ENCODE measurements around the gene BAK1.
"Not testable (repeated sequence)": the region's sequence is repeated elsewhere in the genome, so short reads cannot be mapped to it uniquely, and the experiment has no call there.

Gene BAK1

DNA sequence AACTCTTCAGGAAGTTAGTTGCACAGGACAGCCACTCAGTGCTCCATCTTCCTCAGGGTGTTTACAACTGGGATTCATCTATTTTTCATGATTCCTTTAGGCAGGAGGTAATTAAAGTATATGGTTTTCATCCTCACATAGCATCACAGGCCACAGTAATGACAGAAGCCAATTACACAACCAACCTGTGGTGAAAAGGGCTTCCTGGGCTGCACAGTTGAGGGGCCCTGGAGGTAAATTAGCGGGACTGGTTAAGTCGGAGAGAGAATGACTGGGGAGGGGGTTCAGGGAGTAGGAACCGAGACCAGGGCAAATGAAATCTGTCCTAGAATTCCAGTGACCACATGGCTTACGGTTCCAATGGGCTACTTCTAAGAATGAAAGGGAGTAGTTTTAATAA, 37.0 kb downstream of the BAK1 start:
- Histone ChIP-seq H3K36me3 (ENCODE audit: low read depth) (no peaks in the 10 kb centered on the region), H3K4me1 (ENCODE audit: insufficient read depth, poor library complexity, severe bottlenecking) (peaks cover 5% of the 10 kb centered on the region), H3K27ac (ENCODE audit: poor library complexity, severe bottlenecking) (no peak overlapping the region), H3K27me3 (ENCODE audit: insufficient read depth, poor library complexity, severe bottlenecking) (no peaks in the 10 kb centered on the region), H3K9me3 (ENCODE audit: severe bottlenecking) (no peaks in the 10 kb centered on the region), H3K4me3 (ENCODE audit: severe bottlenecking) (no peak overlapping the region)
- TF ChIP-seq, protein P1, sequence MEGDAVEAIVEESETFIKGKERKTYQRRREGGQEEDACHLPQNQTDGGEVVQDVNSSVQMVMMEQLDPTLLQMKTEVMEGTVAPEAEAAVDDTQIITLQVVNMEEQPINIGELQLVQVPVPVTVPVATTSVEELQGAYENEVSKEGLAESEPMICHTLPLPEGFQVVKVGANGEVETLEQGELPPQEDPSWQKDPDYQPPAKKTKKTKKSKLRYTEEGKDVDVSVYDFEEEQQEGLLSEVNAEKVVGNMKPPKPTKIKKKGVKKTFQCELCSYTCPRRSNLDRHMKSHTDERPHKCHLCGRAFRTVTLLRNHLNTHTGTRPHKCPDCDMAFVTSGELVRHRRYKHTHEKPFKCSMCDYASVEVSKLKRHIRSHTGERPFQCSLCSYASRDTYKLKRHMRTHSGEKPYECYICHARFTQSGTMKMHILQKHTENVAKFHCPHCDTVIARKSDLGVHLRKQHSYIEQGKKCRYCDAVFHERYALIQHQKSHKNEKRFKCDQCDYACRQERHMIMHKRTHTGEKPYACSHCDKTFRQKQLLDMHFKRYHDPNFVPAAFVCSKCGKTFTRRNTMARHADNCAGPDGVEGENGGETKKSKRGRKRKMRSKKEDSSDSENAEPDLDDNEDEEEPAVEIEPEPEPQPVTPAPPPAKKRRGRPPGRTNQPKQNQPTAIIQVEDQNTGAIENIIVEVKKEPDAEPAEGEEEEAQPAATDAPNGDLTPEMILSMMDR (IDR thresholded peaks at IDR 0.05; ENCODE audit: poor library complexity, severe bottlenecking) = no peak
- DNase-seq (ENCODE audit: low spot score) = no peak
- no peak for ATAC-seq (ENCODE audit: low read depth)

DNA sequence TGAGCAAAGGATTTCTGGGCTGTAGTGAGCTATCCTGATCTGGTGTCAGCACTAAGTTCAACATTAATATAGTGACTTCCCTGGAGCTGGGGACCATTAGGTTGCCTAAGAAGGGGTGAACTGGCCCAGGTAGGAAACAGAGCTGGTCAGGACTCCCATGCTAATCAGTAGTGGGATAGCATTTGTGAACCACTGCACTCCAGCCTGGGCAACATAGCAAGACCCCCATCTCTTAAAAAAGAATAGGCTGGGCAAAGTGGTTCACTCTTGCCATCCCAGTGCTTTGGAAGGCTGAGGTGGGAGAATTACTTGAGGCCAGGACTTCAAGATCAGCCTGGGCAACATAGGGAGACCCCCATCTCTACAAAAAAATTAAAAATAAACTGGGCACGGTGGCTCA, 39.3 kb downstream of the BAK1 start:
- H3K27ac ChIP-seq (ENCODE audit: poor library complexity, severe bottlenecking) = no peak overlapping the region
- no peak overlapping the region for H3K4me3 ChIP-seq (ENCODE audit: severe bottlenecking)
- H3K9me3 ChIP-seq (ENCODE audit: severe bottlenecking) = no peaks in the 10 kb centered on the region
- H3K4me1 ChIP-seq (ENCODE audit: insufficient read depth, poor library complexity, severe bottlenecking) = peaks cover 5% of the 10 kb centered on the region
- DNase-seq (ENCODE audit: low spot score) (no peak), ATAC-seq (ENCODE audit: low read depth) (no peak)
- H3K27me3 ChIP-seq (ENCODE audit: insufficient read depth, poor library complexity, severe bottlenecking) = no peaks in the 10 kb centered on the region
- TF ChIP-seq, protein P1 (IDR thresholded peaks at IDR 0.05; ENCODE audit: poor library complexity, severe bottlenecking) = no peak
- H3K36me3 ChIP-seq (ENCODE audit: low read depth) = no peaks in the 10 kb centered on the region

DNA sequence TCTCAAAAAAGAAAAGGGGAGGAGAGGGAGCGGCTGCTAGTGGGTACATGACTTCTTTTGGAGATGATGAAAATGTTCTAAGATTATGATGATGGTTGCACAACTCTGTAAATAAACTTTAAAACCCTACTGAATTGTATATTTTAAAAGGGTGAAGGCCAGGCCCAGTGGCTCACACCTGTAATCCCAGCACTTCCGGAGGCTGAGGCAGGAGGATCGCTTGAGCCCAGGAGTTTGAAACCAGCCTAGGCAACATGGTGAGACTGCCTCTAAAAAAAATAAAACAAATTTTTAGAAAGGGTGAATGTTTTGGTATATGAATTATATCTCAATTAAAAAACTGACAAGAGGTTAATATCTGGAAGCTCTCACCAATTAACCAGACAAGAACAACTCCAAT, 45.4 kb downstream of the BAK1 start:
- Histone ChIP-seq H3K27me3 (ENCODE audit: insufficient read depth, poor library complexity, severe bottlenecking) (no peaks in the 10 kb centered on the region), H3K27ac (ENCODE audit: poor library complexity, severe bottlenecking) (no peak overlapping the region), H3K9me3 (ENCODE audit: severe bottlenecking) (no peaks in the 10 kb centered on the region), H3K4me1 (ENCODE audit: insufficient read depth, poor library complexity, severe bottlenecking) (no peaks in the 10 kb centered on the region), H3K36me3 (ENCODE audit: low read depth) (no peaks in the 10 kb centered on the region), H3K4me3 (ENCODE audit: severe bottlenecking) (no peak overlapping the region)
- TF ChIP-seq, protein P1 (IDR thresholded peaks at IDR 0.05; ENCODE audit: poor library complexity, severe bottlenecking) = no peak
- DNase-seq (ENCODE audit: low spot score) (no peak), ATAC-seq (ENCODE audit: low read depth) (no peak)

DNA sequence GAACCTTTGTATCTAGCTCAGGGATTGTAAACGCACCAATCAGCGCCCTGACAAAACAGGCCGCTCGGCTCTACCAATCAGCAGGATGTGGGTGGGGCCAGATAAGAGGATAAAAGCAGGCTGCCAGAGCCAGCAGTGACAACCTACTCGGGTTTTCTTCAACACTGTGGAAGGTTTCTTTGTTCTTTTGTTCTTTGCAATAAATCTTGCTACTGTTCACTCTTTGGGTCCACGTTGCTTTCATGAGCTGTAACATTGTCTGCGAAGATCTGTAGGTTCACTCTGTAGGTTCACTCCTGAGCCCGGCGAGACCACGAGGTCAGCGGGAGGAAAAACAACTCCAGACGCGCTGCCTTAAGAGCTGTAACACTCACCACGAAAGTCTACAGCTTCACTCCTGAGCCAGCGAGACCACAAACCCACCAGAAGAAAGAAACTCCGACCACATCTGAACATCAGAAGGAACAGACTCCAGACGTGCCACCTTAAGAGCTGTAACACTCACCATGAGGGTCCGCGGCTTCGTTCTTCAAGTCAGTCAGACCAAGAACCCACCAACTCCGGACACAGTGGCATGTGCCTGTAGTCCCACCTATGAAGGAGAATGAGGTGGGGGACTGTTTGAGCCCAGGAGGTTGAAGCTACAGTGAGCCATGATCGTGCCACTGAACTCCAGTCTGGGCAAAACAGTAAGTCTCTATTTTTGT, 46.8 kb downstream of the BAK1 start:
- DNase-seq (ENCODE audit: low spot score); H3K36me3 ChIP-seq (ENCODE audit: low read depth); H3K4me3 ChIP-seq (ENCODE audit: severe bottlenecking); H3K27ac ChIP-seq (ENCODE audit: poor library complexity, severe bottlenecking); H3K9me3 ChIP-seq (ENCODE audit: severe bottlenecking); H3K27me3 ChIP-seq (ENCODE audit: insufficient read depth, poor library complexity, severe bottlenecking); ATAC-seq (ENCODE audit: low read depth); H3K4me1 ChIP-seq (ENCODE audit: insufficient read depth, poor library complexity, severe bottlenecking): not testable (repeated sequence)

DNA sequence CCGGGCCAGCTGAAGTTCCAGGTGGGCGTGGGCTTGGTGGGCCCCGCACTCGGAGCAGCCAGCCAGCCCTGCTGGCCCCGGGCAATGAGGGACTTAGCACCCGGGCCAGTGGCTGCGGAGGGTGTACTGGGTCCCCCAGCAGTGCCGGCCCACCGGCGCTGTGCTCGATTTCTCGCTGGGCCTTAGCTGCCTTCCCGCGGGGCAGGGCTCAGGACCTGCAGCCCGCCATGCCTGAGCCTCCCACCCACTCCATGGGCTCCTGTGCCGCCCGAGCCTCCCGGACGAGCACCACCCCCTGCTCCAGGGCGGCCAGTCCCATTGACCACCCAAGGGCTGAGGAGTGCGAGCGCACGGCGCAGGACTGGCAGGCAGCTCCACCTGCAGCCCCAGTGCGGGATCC, 47.6 kb downstream of the BAK1 start:
- H3K27ac ChIP-seq (ENCODE audit: poor library complexity, severe bottlenecking); ATAC-seq (ENCODE audit: low read depth); H3K4me1 ChIP-seq (ENCODE audit: insufficient read depth, poor library complexity, severe bottlenecking); DNase-seq (ENCODE audit: low spot score); H3K27me3 ChIP-seq (ENCODE audit: insufficient read depth, poor library complexity, severe bottlenecking); H3K9me3 ChIP-seq (ENCODE audit: severe bottlenecking); H3K36me3 ChIP-seq (ENCODE audit: low read depth); H3K4me3 ChIP-seq (ENCODE audit: severe bottlenecking): not testable (repeated sequence)

DNA sequence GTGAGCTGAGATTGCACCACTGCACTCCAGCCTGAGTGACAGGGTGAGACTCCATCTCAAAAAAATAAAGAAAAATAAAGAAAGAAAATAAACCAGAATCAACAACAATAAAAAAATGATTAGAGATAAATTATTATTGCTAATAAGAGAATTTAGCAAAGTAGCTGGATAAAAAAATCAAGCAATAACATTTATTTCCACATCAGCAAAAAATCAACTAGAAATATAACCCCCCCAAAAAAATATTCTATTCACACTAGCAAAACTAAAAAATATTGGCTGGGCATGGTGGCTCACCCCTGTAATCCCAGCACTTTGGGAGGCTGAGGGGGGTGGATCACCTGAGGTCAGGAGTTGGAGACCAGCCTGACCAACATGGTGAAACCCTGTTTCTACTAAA, 49.5 kb downstream of the BAK1 start:
- H3K27ac ChIP-seq (ENCODE audit: poor library complexity, severe bottlenecking); H3K27me3 ChIP-seq (ENCODE audit: insufficient read depth, poor library complexity, severe bottlenecking); ATAC-seq (ENCODE audit: low read depth); H3K4me1 ChIP-seq (ENCODE audit: insufficient read depth, poor library complexity, severe bottlenecking); H3K9me3 ChIP-seq (ENCODE audit: severe bottlenecking); H3K4me3 ChIP-seq (ENCODE audit: severe bottlenecking); H3K36me3 ChIP-seq (ENCODE audit: low read depth); DNase-seq (ENCODE audit: low spot score): not testable (repeated sequence)
